HL-60/S4 treated with retinoic acid at 250 ng/mL for 4 days and 3 days (cell line): ENCODE results near the gene CD274.

Source experiments
- in situ Hi-C: fragments of 300-500 bp; cut with MboI; formaldehyde crosslinking; loops from 2 replicates; pipeline ENCODE4 v1.7.0; 2022; ENCODE audit warnings: low sequenced_read_pairs

Gene CD274

GRCh38 chr9:5518171-5518936, 68.0 kb downstream of the CD274 start:
- in situ Hi-C loops, result no loop called here

- in situ Hi-C loops, result no loop called here
Observed at GRCh38 chr9:5518937-5519319, 68.6 kb downstream of the CD274 start.
